ENCODE results near the gene NLRC5. TPM values are rescaled to one million over a fixed set of nuclear protein-coding genes. Genes with fewer than 3 reads are reported as not detected.
A peak's percentile ranks its signal among the peaks of the same experiment; 100 is the strongest.

Gene NLRC5
- total RNA-seq, 4 donors from 2014 or later, result 21.8 to 52.4 (median 32.0) TPM

DNA sequence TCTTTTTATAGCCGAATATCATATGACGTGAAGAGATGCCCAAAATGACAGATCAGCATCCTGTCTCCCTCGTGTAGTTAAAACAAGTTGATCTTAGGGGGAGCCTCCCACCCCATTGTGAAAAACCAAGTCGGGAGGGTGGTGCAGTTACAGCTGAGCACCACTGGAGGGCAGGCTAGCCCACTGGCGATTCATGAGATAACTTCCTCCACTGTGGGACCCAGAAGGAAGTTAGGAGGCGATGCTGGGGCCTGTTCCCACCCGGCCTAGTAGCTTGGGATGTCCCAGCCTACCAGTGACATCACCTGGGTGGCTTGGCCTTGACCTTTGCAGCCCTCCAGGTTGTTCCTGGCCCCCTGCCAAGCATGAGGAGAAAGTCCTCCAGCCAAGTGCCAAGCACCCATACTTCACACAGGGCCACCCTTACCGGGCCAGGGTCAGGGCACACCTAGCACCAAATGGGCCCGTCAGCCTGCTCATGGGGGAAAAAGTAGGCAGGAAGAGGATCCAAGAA is 95.0 kb downstream of the NLRC5 start:
- 4 to 15% methylated on average over 9 of the region's 9 CpGs for WGBS, 2 donors
- intact Hi-C loops (cut with DNase I; ENCODE audit: low total_unique reads), result loop anchor here (10.0 kb wide), 1 partner anchor 340 kb away; no protein-coding TSS in a partner anchor
- TF ChIP-seq, protein P1, sequence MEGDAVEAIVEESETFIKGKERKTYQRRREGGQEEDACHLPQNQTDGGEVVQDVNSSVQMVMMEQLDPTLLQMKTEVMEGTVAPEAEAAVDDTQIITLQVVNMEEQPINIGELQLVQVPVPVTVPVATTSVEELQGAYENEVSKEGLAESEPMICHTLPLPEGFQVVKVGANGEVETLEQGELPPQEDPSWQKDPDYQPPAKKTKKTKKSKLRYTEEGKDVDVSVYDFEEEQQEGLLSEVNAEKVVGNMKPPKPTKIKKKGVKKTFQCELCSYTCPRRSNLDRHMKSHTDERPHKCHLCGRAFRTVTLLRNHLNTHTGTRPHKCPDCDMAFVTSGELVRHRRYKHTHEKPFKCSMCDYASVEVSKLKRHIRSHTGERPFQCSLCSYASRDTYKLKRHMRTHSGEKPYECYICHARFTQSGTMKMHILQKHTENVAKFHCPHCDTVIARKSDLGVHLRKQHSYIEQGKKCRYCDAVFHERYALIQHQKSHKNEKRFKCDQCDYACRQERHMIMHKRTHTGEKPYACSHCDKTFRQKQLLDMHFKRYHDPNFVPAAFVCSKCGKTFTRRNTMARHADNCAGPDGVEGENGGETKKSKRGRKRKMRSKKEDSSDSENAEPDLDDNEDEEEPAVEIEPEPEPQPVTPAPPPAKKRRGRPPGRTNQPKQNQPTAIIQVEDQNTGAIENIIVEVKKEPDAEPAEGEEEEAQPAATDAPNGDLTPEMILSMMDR (IDR thresholded peaks at IDR 0.05), result peak in 1 of 3 donors; percentile 87
- TF ChIP-seq POLR2A (IDR thresholded peaks at IDR 0.05), result no peak
- no peak overlapping the region for H3K4me3 ChIP-seq (ENCODE audit: low read depth, poor library complexity, severe bottlenecking)
- peak; percentile 67 to 94 for DNase-seq (ENCODE audit: low spot score in 2 of 2)

DNA sequence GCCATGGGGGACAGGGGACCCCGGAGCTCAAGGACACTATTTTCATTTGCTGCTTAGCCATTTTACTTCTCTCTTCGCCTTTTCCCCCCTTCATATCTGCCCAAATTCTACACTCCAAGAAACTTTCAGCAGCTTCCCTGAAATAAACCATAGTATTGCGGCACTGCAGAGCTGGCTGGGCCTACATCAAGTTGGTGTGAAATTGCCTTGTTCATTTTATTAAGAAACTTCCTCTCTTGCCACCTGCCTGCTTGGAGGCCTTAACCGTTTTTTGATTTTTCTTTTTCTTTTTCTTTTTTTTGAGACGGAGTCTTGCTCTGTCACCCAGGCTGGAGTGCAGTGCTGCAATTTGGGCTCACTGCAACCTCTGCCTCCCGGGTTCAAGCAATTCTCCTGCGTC is 95.6 kb downstream of the NLRC5 start:
- 80 to 87% methylated on average over 7 of the region's 7 CpGs for WGBS, 2 donors
- intact Hi-C loops (cut with DNase I; ENCODE audit: low total_unique reads), result loop anchor here (5.0 to 10.0 kb wide), 2 partner anchors 82 to 340 kb away; no protein-coding TSS in a partner anchor
- TF ChIP-seq POLR2A (IDR thresholded peaks at IDR 0.05), result no peak
- TF ChIP-seq, protein P1 (IDR thresholded peaks at IDR 0.05), result no peak
- no peak for DNase-seq (ENCODE audit: low spot score in 2 of 2)
- no peak overlapping the region for H3K4me3 ChIP-seq (ENCODE audit: low read depth, poor library complexity, severe bottlenecking)

DNA sequence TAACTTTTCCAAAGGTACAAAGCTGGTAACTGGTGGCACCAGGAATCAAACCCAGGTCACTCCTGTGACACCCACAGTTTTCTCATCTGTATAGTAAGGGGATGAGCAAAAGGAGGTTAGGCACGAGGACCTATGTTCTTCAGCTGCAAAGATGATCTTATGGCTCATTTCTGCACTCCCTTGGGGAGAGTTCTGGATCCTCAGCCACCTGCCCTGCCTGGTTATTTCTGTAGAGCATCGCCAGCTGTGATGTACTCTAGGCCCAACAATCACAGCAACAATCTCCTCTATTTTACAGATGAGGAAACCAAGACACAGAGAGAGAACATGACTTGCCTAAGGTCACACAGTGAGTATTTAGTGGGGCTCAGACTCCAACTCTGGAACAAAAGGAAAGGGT is 97.6 kb downstream of the NLRC5 start:
- no peak overlapping the region for H3K4me3 ChIP-seq (ENCODE audit: low read depth, poor library complexity, severe bottlenecking)
- no peak for DNase-seq (ENCODE audit: low spot score in 2 of 2)
- 83 to 88% methylated on average over 2 of the region's 2 CpGs for WGBS, 2 donors
- intact Hi-C loops (cut with DNase I; ENCODE audit: low total_unique reads), result loop anchor here (5.0 to 10.0 kb wide), 2 partner anchors 80 to 338 kb away; no protein-coding TSS in a partner anchor
- no peak for TF ChIP-seq POLR2A (IDR thresholded peaks at IDR 0.05)
- TF ChIP-seq, protein P1 (IDR thresholded peaks at IDR 0.05), result no peak

DNA sequence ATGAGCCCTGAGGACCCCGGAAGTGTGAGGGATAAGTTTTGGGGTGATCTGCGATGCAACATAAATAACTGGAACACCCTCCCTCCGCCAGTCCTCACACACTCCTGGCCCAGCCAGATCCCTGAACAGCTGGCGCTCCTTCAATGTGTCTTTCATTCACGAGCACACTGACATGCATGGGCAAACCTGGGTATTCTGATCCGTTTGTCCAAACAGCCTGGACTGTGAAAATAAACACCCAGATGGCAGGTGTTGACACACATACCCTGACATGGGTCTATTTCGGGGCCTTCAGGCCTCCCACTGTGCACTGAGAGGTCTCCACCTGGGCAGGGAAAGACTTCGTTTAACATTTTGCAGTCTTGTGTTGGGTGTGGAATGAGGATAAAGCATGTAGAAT is 100.0 kb downstream of the NLRC5 start:
- 78 to 79% methylated on average over 8 of the region's 8 CpGs for WGBS, 2 donors

DNA sequence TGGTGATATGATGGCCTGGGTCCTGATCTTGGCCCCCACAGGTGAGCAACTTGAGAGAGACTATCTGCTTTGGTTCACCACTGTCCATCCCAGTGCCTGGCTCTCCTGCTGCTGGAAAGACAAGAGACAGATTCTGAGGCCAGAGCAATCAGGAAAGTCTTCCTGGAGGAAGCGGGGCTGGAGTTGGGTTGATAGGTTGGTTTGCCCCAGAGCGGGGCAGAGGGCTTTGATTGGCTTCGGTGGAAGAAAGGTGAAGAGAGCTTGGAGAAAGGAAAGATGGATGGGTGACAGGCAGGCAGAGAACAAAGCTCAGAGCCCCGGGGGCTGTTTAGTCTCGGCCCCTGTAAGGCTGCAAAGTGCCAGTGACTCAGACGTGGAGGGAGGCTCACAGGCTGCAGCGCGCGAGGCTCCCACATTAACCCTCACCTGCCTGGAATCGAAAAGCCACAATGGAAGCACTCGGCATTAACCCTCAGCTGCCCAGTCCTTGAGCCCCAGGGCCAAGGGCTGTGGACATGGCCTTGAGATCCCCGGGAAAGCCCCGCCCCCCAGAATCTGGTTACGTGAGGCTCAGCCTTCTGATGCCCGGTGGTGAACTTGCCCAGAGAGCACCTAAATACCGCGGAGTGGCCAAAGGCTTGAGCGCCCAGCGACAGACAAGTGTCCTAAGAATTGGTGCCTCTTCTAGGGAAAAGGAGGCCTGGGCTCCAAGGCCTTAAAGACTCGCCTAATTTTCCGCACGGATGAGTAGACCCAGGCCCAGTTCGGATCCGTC is 102.0 kb downstream of the NLRC5 start:
- H3K4me3 ChIP-seq (ENCODE audit: low read depth, poor library complexity, severe bottlenecking), result no peak overlapping the region
- TF ChIP-seq POLR2A (IDR thresholded peaks at IDR 0.05), result no peak
- TF ChIP-seq, protein P1 (IDR thresholded peaks at IDR 0.05), result no peak
- 12 to 15% methylated on average over 24 of the region's 24 CpGs for WGBS, 2 donors
- intact Hi-C loops (cut with DNase I; ENCODE audit: low total_unique reads), result no loop called here
- peak in 1 of 2 donors; percentile 89 for DNase-seq (ENCODE audit: low spot score in 2 of 2)

More for the DNA sequence above, 100.0 kb downstream of the NLRC5 start:
- TF ChIP-seq POLR2A (IDR thresholded peaks at IDR 0.05), result no peak
- TF ChIP-seq, protein P1 (IDR thresholded peaks at IDR 0.05), result no peak
- H3K4me3 ChIP-seq (ENCODE audit: low read depth, poor library complexity, severe bottlenecking), result no peak overlapping the region
- intact Hi-C loops (cut with DNase I; ENCODE audit: low total_unique reads), result loop anchor here (5.0 to 10.0 kb wide), 2 partner anchors 78 to 335 kb away; no protein-coding TSS in a partner anchor
- DNase-seq (ENCODE audit: low spot score in 2 of 2), result no peak

Measured in lower leg skin (tissue), 4 donors.